PC-3 (cell line): Measurements from ENCODE around the gene ST6GAL1.
"Not testable (repeated sequence)": the region's sequence is repeated elsewhere in the genome, so short reads cannot be mapped to it uniquely, and the experiment has no call there.

Experiments
- CTCF ChIP-seq: fragments of 300-600 bp; sonication (generic); conservative IDR thresholded peaks from 2 replicates; pipeline ENCODE4 v1.5.1; 2017; ENCODE audit warnings: antibody characterized with exemption, low read depth, mild to moderate bottlenecking, low read length
- EZH2 ChIP-seq: fragments of 300-600 bp; sonication (generic); IDR thresholded peaks from one replicate; pipeline ENCODE4 v1.6.1; 2017; ENCODE audit warnings: antibody characterized with exemption, mild to moderate bottlenecking, low read length; ENCODE audit not compliant: unreplicated experiment
- EZH2phosphoT487 ChIP-seq: fragments of 300-600 bp; sonication (generic); IDR thresholded peaks from 2 replicates; pipeline ENCODE4 v1.6.1; 2018; ENCODE audit warnings: mild to moderate bottlenecking, antibody characterized with exemption, low read length, borderline replicate concordance

GRCh38 chr3:186953992-186954699, 23.8 kb downstream of the ST6GAL1 start:
- TF ChIP-seq CTCF, EZH2phosphoT487, EZH2: not testable (repeated sequence)
